A549 (cell line): Measurements from ENCODE around the gene ESPNL. TPM values are rescaled to one million over a fixed set of nuclear protein-coding genes. Genes with fewer than 3 reads are reported as not detected.

ENCODE experiments used
- ATAC-seq, 2 experiments: fragments of 200-7000 bp in 1 of 2; fragments of >200 bp in 1 of 2; cut with Nextera tagmentation in 1 of 2; cut with Tn5 transposase in 1 of 2; 3 replicates each; pipeline versions ENCODE4 v1.8.0 to v1.9.1; 2018 to 2020; ENCODE audit warnings: mild to moderate bottlenecking in 1 of 2, moderate library complexity in 1 of 2
- CTCF ChIA-PET: fragments of 300-600 bp; sonication (Branson Sonifier 250); formaldehyde crosslinking; extraction: SDS; loops from one replicate; lab custom pipeline; 2021; ENCODE audit warnings: antibody characterized with exemption, inconsistent platforms; lab: Yijun Ruan, JAX
- POLR2A ChIA-PET: fragments of 350-600 bp; formaldehyde crosslinking; extraction: SDS; loops from one replicate; lab custom pipeline; 2021; ENCODE audit warnings: antibody characterized with exemption, inconsistent platforms; lab: Yijun Ruan, JAX
- DNase-seq, 2 experiments: peaks; one replicate each; pipeline versions ENCODE4 v3.0.0 to v3.0.0-alpha.2; 2011 to 2016; ENCODE audit warnings: low read depth in 1 of 2, low spot score in 1 of 2
- FAIRE-seq: peaks from 2 replicates; lab custom pipeline; 2011; peaks lifted over from hg19 to GRCh38; lab: Jason Lieb, UNC
- H3K27ac ChIP-seq, 2 experiments: fragments of >200 bp; sonication (Bioruptor Twin); formaldehyde crosslinking; 3 replicates each; pipeline ENCODE4 v1.5.1; 2016 to 2017
- H3K4me1 ChIP-seq: fragments of >200 bp; sonication (Bioruptor Twin); formaldehyde crosslinking; 3 replicates; pipeline ENCODE4 v1.6.1; 2016
- H3K4me2 ChIP-seq: fragments of >200 bp; sonication (Bioruptor Twin); formaldehyde crosslinking; 3 replicates; pipeline ENCODE4 v1.6.1; 2016
- H3K4me3 ChIP-seq: fragments of >200 bp; sonication (Bioruptor Twin); formaldehyde crosslinking; 3 replicates; pipeline ENCODE4 v1.5.1; 2016
- H3K9me3 ChIP-seq: fragments of >200 bp; sonication (Bioruptor Twin); formaldehyde crosslinking; 3 replicates; pipeline ENCODE4 v1.6.1; 2016
- BCL3 ChIP-seq: fragments of >200 bp; sonication (Bioruptor Twin); formaldehyde crosslinking; IDR thresholded peaks from 3 replicates; pipeline ENCODE4 v1.6.1; 2016
- CTCF ChIP-seq: fragments of >200 bp; sonication (Bioruptor Twin); formaldehyde crosslinking; IDR thresholded peaks from 3 replicates; pipeline ENCODE4 v1.5.1; 2016
- E2F6 ChIP-seq: IDR thresholded peaks from 2 replicates; pipeline ENCODE4 v1.6.1; 2012; ENCODE audit warnings: low read depth, borderline replicate concordance
- JUN ChIP-seq, 2 experiments: fragments of >200 bp; sonication (Bioruptor Twin); formaldehyde crosslinking; IDR thresholded peaks; 2 replicates in 1 of 2; 3 replicates in 1 of 2; pipeline ENCODE4 v1.6.1; 2016 to 2017
- MAFK ChIP-seq: fragments of 450-650 bp; IDR thresholded peaks from 2 replicates; pipeline ENCODE4 v1.6.1; 2014; ENCODE audit not compliant: partially characterized antibody
- MAX ChIP-seq: IDR thresholded peaks from 2 replicates; pipeline ENCODE4 v1.6.1; 2012
- PHF8 ChIP-seq: fragments of 200-600 bp; sonication (generic); IDR thresholded peaks from 2 replicates; pipeline ENCODE4 v1.6.1; 2016; ENCODE audit warnings: low read depth, mild to moderate bottlenecking, antibody characterized with exemption, moderate library complexity, borderline replicate concordance
- POLR2A ChIP-seq: IDR thresholded peaks from 2 replicates; pipeline ENCODE4 v1.6.1; 2012; ENCODE audit warnings: mild to moderate bottlenecking, low read length
- RAD21 ChIP-seq, 2 experiments: fragments of >200 bp in 1 of 2; sonication (Bioruptor Twin) in 1 of 2; formaldehyde crosslinking in 1 of 2; IDR thresholded peaks in 1 of 2; conservative IDR thresholded peaks in 1 of 2; 2 replicates in 1 of 2; 3 replicates in 1 of 2; pipeline ENCODE4 v1.6.1; 2012 to 2018; ENCODE audit warnings: inconsistent platforms in 1 of 2
- REST ChIP-seq: fragments of 200-600 bp; sonication (generic); IDR thresholded peaks from 2 replicates; pipeline ENCODE4 v1.6.1; 2016; ENCODE audit warnings: antibody characterized with exemption, mild to moderate bottlenecking, moderate library complexity
- RFX5 ChIP-seq: fragments of 450-650 bp; IDR thresholded peaks from 2 replicates; pipeline ENCODE4 v1.7.1; 2014; ENCODE audit warnings: antibody characterized with exemption, mild to moderate bottlenecking, moderate library complexity
- USF2 ChIP-seq: fragments of 450-650 bp; IDR thresholded peaks from 2 replicates; pipeline ENCODE4 v1.6.1; 2014; ENCODE audit warnings: antibody characterized with exemption
- WGBS: methylation state at CpG from one replicate; pipeline ENCODE4 v1.1.6; 2017; ENCODE audit errors: missing lambda C conversion rate; 5-methylcytosine and 5-hydroxymethylcytosine counted together
- polyA plus RNA-seq, 4 experiments: library from polyadenylated mRNA; depleted of rRNA in 3 of 4; stranded (reverse); fragments of >200 nt; fragmentation: RNase III in 1 of 4; extraction: RNeasy Plus Mini Kit Qiagen cat#74134 plus additional on column Dnase treatment in 1 of 4; gene quantifications; 2 replicates in 3 of 4; 3 replicates in 1 of 4; pipeline ENCODE4 v1.2.3, GENCODE V29; 2011 to 2017

The ESPNL gene
- polyA plus RNA-seq, 2 of the 4 experiments (the other 2 are of a cell fraction) = 0.04 to 0.22 TPM

GRCh38 chr2:238060542-238061314 lies 39.4 kb upstream of the ESPNL start, which contains the start of gene SCLY:
SCLY (plus strand) TSS chr2:238061001; CDS start chr2:238061055, 54 bp downstream.
- Histone ChIP-seq H3K9me3 (no peaks in the 10 kb centered on the region), H3K27ac (peak within 1 kb of the TSS; percentile 94 to 97), H3K4me1 (peaks cover 15% of the 10 kb centered on the region), H3K4me3 (peak within 1 kb of the TSS; percentile 92), H3K4me2 (peak within 1 kb of the TSS; percentile 93)
- CTCF ChIA-PET = interaction anchor here (0.6 to 1.6 kb wide), 5 partner anchors 39 to 990 kb away, joined by 3 to 5 read pairs (median 4); partner anchors contain the start of gene ESPNL
- peak; percentile 77 for TF ChIP-seq POLR2A
- TF ChIP-seq MAX = peak; percentile 74
- 0 out of 2 replicates have a peak, but pooled peaks have one; percentile 6 for TF ChIP-seq E2F6
- TF ChIP-seq MAFK = no peak
- peak; percentile 99 for TF ChIP-seq PHF8
- no peak for TF ChIP-seq RAD21 (conservative IDR thresholded peaks at IDR 0.05 in 1 of 2, IDR thresholded peaks at IDR 0.05 in 1 of 2)
- 0 out of 2 replicates have a peak, but pooled peaks have one; percentile 32 for TF ChIP-seq RFX5
- peak; percentile 39; the same call in 1 of the 2 replicates for TF ChIP-seq REST
- no peak for TF ChIP-seq CTCF
- TF ChIP-seq JUN (IDR thresholded peaks at IDR 0.05) = peak; percentile 75 to 95; a peak in 4 of 5 replicates
- peak; percentile 80; the same call in 2 of the 3 replicates for TF ChIP-seq BCL3
- TF ChIP-seq USF2 = peak; percentile 93
- POLR2A ChIA-PET = interaction anchor here (0.7 to 1.8 kb wide), 11 partner anchors 9 to 202 kb away, joined by 3 to 11 read pairs (median 3); partner anchors contain the start of gene HES6
- FAIRE-seq = no peak
- DNase-seq = peak; percentile 95 to 97
- WGBS = 2% methylated on average over 17 of the region's 98 CpGs
- ATAC-seq = peak; percentile 96 to 98
